Loucy (cell line): Measurements from ENCODE around the gene KRT3.

ENCODE experiments used
- CTCF ChIP-seq: fragments of 200-600 bp; sonication (generic); conservative IDR thresholded peaks from 2 replicates; pipeline ENCODE4 v1.5.1; 2014; ENCODE audit warnings: mild to moderate bottlenecking, antibody characterized with exemption, low read length
- EZH2phosphoT487 ChIP-seq: fragments of 200-600 bp; IDR thresholded peaks from 2 replicates; pipeline ENCODE4 v1.6.1; 2018; ENCODE audit warnings: antibody characterized with exemption, mild to moderate bottlenecking, moderate library complexity, borderline replicate concordance

GRCh38 chr12:52818388-52818787 is 22.5 kb upstream of the KRT3 start:
- TF ChIP-seq CTCF, result no peak
- no peak for TF ChIP-seq EZH2phosphoT487
